Forelimb muscle (tissue), 1 donor: ENCODE results near the gene BCO2. TPM values are rescaled to one million over a fixed set of nuclear protein-coding genes. Genes with fewer than 3 reads are reported as not detected.
"Not testable (repeated sequence)": the region's sequence is repeated elsewhere in the genome, so short reads cannot be mapped to it uniquely, and the experiment has no call there.

Experiments
- DNase-seq: peaks from one replicate; pipeline ENCODE4 v3.0.0-alpha.2; 2013; ENCODE audit warnings: low read depth
- polyA plus RNA-seq: library from polyadenylated mRNA; unstranded; fragments of 120-200 nt; gene quantifications from one replicate; pipeline ENCODE4 v1.2.1, GENCODE V29; 2013; ENCODE audit not compliant: insufficient read length

BCO2 gene
- 9.0 TPM for polyA plus RNA-seq

- DNase-seq: peak; percentile 80
Measured at GRCh38 chr11:112174789-112175598, at the start of gene BCO2. Gene BCO2 (plus strand): TSS chr11:112175512. CDS start chr11:112175602, 90 bp downstream.

- no peak for DNase-seq
Measured at GRCh38 chr11:112127056-112127455, 48.3 kb upstream of the BCO2 start.

- DNase-seq: no peak
Measured at GRCh38 chr11:112128483-112129121, 46.7 kb upstream of the BCO2 start.

GRCh38 chr11:112129656-112130055, 45.7 kb upstream of the BCO2 start:
- DNase-seq: peak; percentile 11

- no peak for DNase-seq
Measured at GRCh38 chr11:112132737-112133136, 42.6 kb upstream of the BCO2 start.

- DNase-seq: no peak
Measured at GRCh38 chr11:112134473-112134872, 40.8 kb upstream of the BCO2 start.

- DNase-seq: no peak
Measured at GRCh38 chr11:112143597-112143996, 31.7 kb upstream of the BCO2 start.

- no peak for DNase-seq
Measured at GRCh38 chr11:112150517-112150916, 24.8 kb upstream of the BCO2 start.

- no peak for DNase-seq
Measured at GRCh38 chr11:112156153-112156955, 19.0 kb upstream of the BCO2 start.

GRCh38 chr11:112156956-112157766, 18.2 kb upstream of the BCO2 start:
- no peak for DNase-seq

GRCh38 chr11:112159098-112160065, 15.9 kb upstream of the BCO2 start:
- DNase-seq: no peak

- DNase-seq: no peak
Measured at GRCh38 chr11:112160091-112160848, 15.0 kb upstream of the BCO2 start.

GRCh38 chr11:112161012-112161411, 14.3 kb upstream of the BCO2 start:
- no peak for DNase-seq

GRCh38 chr11:112162200-112162599, 13.1 kb upstream of the BCO2 start:
- DNase-seq: not testable (repeated sequence)

- no peak for DNase-seq
Measured at GRCh38 chr11:112162761-112163546, 12.4 kb upstream of the BCO2 start.

- no peak for DNase-seq
Measured at GRCh38 chr11:112163875-112164685, 11.2 kb upstream of the BCO2 start, which contains the start of gene IL18. Gene IL18 (minus strand): TSS chr11:112164094. CDS start chr11:112155053, 9,041 bp downstream.

- no peak for DNase-seq
Measured at GRCh38 chr11:112165049-112165448, 10.3 kb upstream of the BCO2 start.

GRCh38 chr11:112166562-112166961, 8.8 kb upstream of the BCO2 start:
- no peak for DNase-seq
